Cortex of kidney (tissue), 1 donor: ENCODE measurements around the gene PTH2.

Source experiments
- DNase-seq: peaks from one replicate; lab custom pipeline; 2025; lab: John Stamatoyannopoulos, UW

PTH2 gene

GRCh38 chr19:49409441-49410029, 13.7 kb downstream of the PTH2 start:
- no peak for DNase-seq

- DNase-seq = no peak
These were observed 14.3 kb downstream of the PTH2 start for GRCh38 chr19:49408816-49409440.

- no peak for DNase-seq
These were observed 15.7 kb downstream of the PTH2 start for GRCh38 chr19:49407482-49408015.

- no peak for DNase-seq
These were observed 16.2 kb downstream of the PTH2 start for GRCh38 chr19:49407079-49407478.

GRCh38 chr19:49403404-49404187, 19.6 kb downstream of the PTH2 start:
- no peak for DNase-seq

GRCh38 chr19:49400029-49400428, 23.2 kb downstream of the PTH2 start:
- no peak for DNase-seq

GRCh38 chr19:49398931-49399330, 24.3 kb downstream of the PTH2 start:
- DNase-seq = no peak

GRCh38 chr19:49398001-49398615, 25.1 kb downstream of the PTH2 start:
- no peak for DNase-seq

GRCh38 chr19:49396738-49397505, 26.3 kb downstream of the PTH2 start:
- DNase-seq = no peak

GRCh38 chr19:49395581-49396407, 27.4 kb downstream of the PTH2 start:
- DNase-seq = no peak

- no peak for DNase-seq
These were observed 29.4 kb downstream of the PTH2 start for GRCh38 chr19:49393881-49394280.

- DNase-seq = no peak
These were observed 31.5 kb downstream of the PTH2 start for GRCh38 chr19:49391581-49392399.

- DNase-seq = no peak
These were observed 32.3 kb downstream of the PTH2 start for GRCh38 chr19:49390929-49391359.

- DNase-seq = no peak
These were observed 32.9 kb downstream of the PTH2 start for GRCh38 chr19:49390131-49390928.

- no peak for DNase-seq
These were observed 33.8 kb downstream of the PTH2 start for GRCh38 chr19:49389406-49389805.

GRCh38 chr19:49387936-49388372, 35.3 kb downstream of the PTH2 start, which contains the start of gene KASH5:
KASH5 (plus strand) TSS chr19:49388249; CDS start chr19:49390884, 2,635 bp downstream.
- DNase-seq = no peak

- DNase-seq = no peak
These were observed 39.6 kb downstream of the PTH2 start for GRCh38 chr19:49383599-49383998.

GRCh38 chr19:49382639-49383038, 40.6 kb downstream of the PTH2 start:
- DNase-seq = no peak

GRCh38 chr19:49380391-49380790, 42.9 kb downstream of the PTH2 start:
- no peak for DNase-seq
